ENCODE measurements around the gene HLA-E. TPM values are rescaled to one million over a fixed set of nuclear protein-coding genes. Genes with fewer than 3 reads are reported as not detected.

HLA-E gene
- polyA plus RNA-seq, 3 donors = 870 to 944 (median 893) TPM

GRCh38 chr6:30446259-30446658 lies 43.0 kb upstream of the HLA-E start:
- H3K36me3 Mint-ChIP-seq = peaks cover 0 to 13% of the 10 kb centered on the region in 2 donors
- peaks cover 78 to 97% (median 96%) of the 10 kb centered on the region in 3 donors for H3K27me3 Mint-ChIP-seq (ENCODE audit: low read depth in 3 of 3)
- peaks cover 27% of the 10 kb centered on the region for H3K4me1 Mint-ChIP-seq
- H3K9me3 ChIP-seq (replicated peaks in 1 of 2; ENCODE audit: control insufficient read depth in 1 of 2, insufficient read depth in 1 of 2, low read length in 2 of 2) = peaks cover 0 to 26% of the 10 kb centered on the region in 2 donors
- H3K4me3 ChIP-seq (replicated peaks in 1 of 3; ENCODE audit: low read depth in 2 of 3, low read length in 3 of 3) = no peak overlapping the region
- H3K79me2 ChIP-seq (ENCODE audit: insufficient read depth, low read length) = no peaks in the 10 kb centered on the region
- H3K4me1 ChIP-seq (ENCODE audit: control insufficient read depth in 1 of 2, insufficient read depth in 2 of 2, low read length in 2 of 2) = peaks cover 18 to 21% of the 10 kb centered on the region in 2 donors
- TF ChIP-seq CTCF (IDR thresholded peaks at IDR 0.05) = no peak
- H3K9ac ChIP-seq (ENCODE audit: insufficient read depth, low read length, poor library complexity, severe bottlenecking) = no peak overlapping the region
- H3K4me2 ChIP-seq (replicated peaks; ENCODE audit: extremely low read depth, low read length, poor library complexity, severe bottlenecking) = no peak overlapping the region
- H2AFZ ChIP-seq (ENCODE audit: insufficient read depth, low read depth, low read length, poor library complexity, severe bottlenecking) = no peak overlapping the region
- peaks cover 0 to 14% (median 5%) of the 10 kb centered on the region in 7 donors for H3K9me3 Mint-ChIP-seq
- H3K36me3 ChIP-seq (replicated peaks in 1 of 2; ENCODE audit: control insufficient read depth in 1 of 2, insufficient read depth in 2 of 2, low read length in 2 of 2) = no peaks in the 10 kb centered on the region
- peaks cover 91 to 98% of the 10 kb centered on the region in 2 donors for H3K27me3 ChIP-seq (ENCODE audit: control insufficient read depth in 2 of 2, insufficient read depth in 2 of 2, low read length in 2 of 2)
- H3K27ac Mint-ChIP-seq = peak overlapping the region in 1 of 7 donors; percentile 10
- 0% methylated on average over 1 of the region's 2 CpGs for WGBS (ENCODE audit: insufficient coverage)
- H3K4me3 Mint-ChIP-seq = peak overlapping the region in 1 of 2 donors; percentile 84
- H3K27ac ChIP-seq (ENCODE audit: low read depth in 1 of 2, low read length in 2 of 2) = no peak overlapping the region
- intact Hi-C loops (cut with micrococcal nuclease) = no loop called here
- H4K20me1 ChIP-seq (ENCODE audit: insufficient read depth, low read length) = peaks cover 3% of the 10 kb centered on the region
- no peak for DNase-seq

GRCh38 chr6:30447237-30447636 lies 42.1 kb upstream of the HLA-E start:
- no peak overlapping the region for H3K27ac Mint-ChIP-seq
- no peak overlapping the region for H2AFZ ChIP-seq (ENCODE audit: insufficient read depth, low read depth, low read length, poor library complexity, severe bottlenecking)
- H3K4me2 ChIP-seq (replicated peaks; ENCODE audit: extremely low read depth, low read length, poor library complexity, severe bottlenecking) = no peak overlapping the region
- peaks cover 92 to 98% of the 10 kb centered on the region in 2 donors for H3K27me3 ChIP-seq (ENCODE audit: control insufficient read depth in 2 of 2, insufficient read depth in 2 of 2, low read length in 2 of 2)
- H3K36me3 Mint-ChIP-seq = peaks cover 0 to 17% of the 10 kb centered on the region in 2 donors
- no peaks in the 10 kb centered on the region for H3K36me3 ChIP-seq (replicated peaks in 1 of 2; ENCODE audit: control insufficient read depth in 1 of 2, insufficient read depth in 2 of 2, low read length in 2 of 2)
- peaks cover 13% of the 10 kb centered on the region for H4K20me1 ChIP-seq (ENCODE audit: insufficient read depth, low read length)
- TF ChIP-seq CTCF (IDR thresholded peaks at IDR 0.05) = no peak
- no peak overlapping the region for H3K4me3 ChIP-seq (replicated peaks in 1 of 3; ENCODE audit: low read depth in 2 of 3, low read length in 3 of 3)
- H3K9me3 ChIP-seq (replicated peaks in 1 of 2; ENCODE audit: control insufficient read depth in 1 of 2, insufficient read depth in 1 of 2, low read length in 2 of 2) = peaks cover 0 to 28% of the 10 kb centered on the region in 2 donors
- intact Hi-C loops (cut with micrococcal nuclease) = no loop called here
- no peak overlapping the region for H3K9ac ChIP-seq (ENCODE audit: insufficient read depth, low read length, poor library complexity, severe bottlenecking)
- H3K79me2 ChIP-seq (ENCODE audit: insufficient read depth, low read length) = no peaks in the 10 kb centered on the region
- no peak for DNase-seq
- peaks cover 28 to 31% of the 10 kb centered on the region in 2 donors for H3K4me1 ChIP-seq (ENCODE audit: control insufficient read depth in 1 of 2, insufficient read depth in 2 of 2, low read length in 2 of 2)
- H3K9me3 Mint-ChIP-seq = peaks cover 0 to 22% (median 11%) of the 10 kb centered on the region in 7 donors
- no peak overlapping the region for H3K27ac ChIP-seq (ENCODE audit: low read depth in 1 of 2, low read length in 2 of 2)
- WGBS (ENCODE audit: insufficient coverage) = no CpG with 5 or more reads among the region's 2 CpGs
- H3K4me1 Mint-ChIP-seq = peaks cover 37% of the 10 kb centered on the region
- H3K27me3 Mint-ChIP-seq (ENCODE audit: low read depth in 3 of 3) = peaks cover 80 to 99% (median 96%) of the 10 kb centered on the region in 3 donors
- peak overlapping the region in 1 of 2 donors; percentile 84 for H3K4me3 Mint-ChIP-seq

Data from CD14-positive monocyte (primary cell).